ENCODE results near the gene RECK. TPM values are rescaled to one million over a fixed set of nuclear protein-coding genes. Genes with fewer than 3 reads are reported as not detected.
A peak's percentile ranks its signal among the peaks of the same experiment; 100 is the strongest.
"Not testable (repeated sequence)": the region's sequence is repeated elsewhere in the genome, so short reads cannot be mapped to it uniquely, and the experiment has no call there.

RECK gene
- polyA plus RNA-seq, 6 donors from 2014 or later: 7.9 to 14.2 (median 11.2) TPM

- no peaks in the 10 kb centered on the region for H3K4me1 Mint-ChIP-seq
- DNase-seq (no peak), ATAC-seq (ENCODE audit: low read depth in 2 of 2) (no peak)
- H3K9me3 Mint-ChIP-seq: no peaks in the 10 kb centered on the region
- H3K36me3 Mint-ChIP-seq: peaks cover 8 to 9% of the 10 kb centered on the region in 2 donors
- peak overlapping the region in 1 of 6 donors; percentile 33 for H3K27ac Mint-ChIP-seq
- no peak overlapping the region for H3K4me3 Mint-ChIP-seq
- no peaks in the 10 kb centered on the region for H3K27me3 Mint-ChIP-seq
Observed at GRCh38 chr9:36118706-36119105, 82.0 kb downstream of the RECK start.

GRCh38 chr9:36119476-36119875 lies 82.8 kb downstream of the RECK start:
- Mint-ChIP-seq H3K9me3 (no peaks in the 10 kb centered on the region), H3K4me3 (no peak overlapping the region), H3K36me3 (peaks cover 8 to 9% of the 10 kb centered on the region in 2 donors), H3K4me1 (no peaks in the 10 kb centered on the region), H3K27ac (no peak overlapping the region), H3K27me3 (no peaks in the 10 kb centered on the region)
- DNase-seq: no peak
- no peak for ATAC-seq (ENCODE audit: low read depth in 2 of 2)

- no peak for DNase-seq
- Mint-ChIP-seq H3K36me3 (peaks cover 8 to 9% of the 10 kb centered on the region in 2 donors), H3K9me3 (no peaks in the 10 kb centered on the region), H3K4me3 (no peak overlapping the region), H3K27me3 (no peaks in the 10 kb centered on the region), H3K27ac (peak overlapping the region in 1 of 6 donors; percentile 29), H3K4me1 (no peaks in the 10 kb centered on the region)
- ATAC-seq (ENCODE audit: low read depth in 2 of 2): no peak
Observed at GRCh38 chr9:36120705-36121104, 84.0 kb downstream of the RECK start.

GRCh38 chr9:36121971-36122370 lies 85.3 kb downstream of the RECK start:
- Mint-ChIP-seq H3K4me3 (no peak overlapping the region), H3K4me1 (peaks cover 0 to 2% (median under 1%) of the 10 kb centered on the region in 3 donors), H3K36me3 (peaks cover 8 to 9% of the 10 kb centered on the region in 2 donors), H3K27me3 (no peaks in the 10 kb centered on the region), H3K9me3 (no peaks in the 10 kb centered on the region), H3K27ac (peak overlapping the region in 1 of 6 donors; percentile 6)
- DNase-seq: no peak
- no peak for ATAC-seq (ENCODE audit: low read depth in 2 of 2)

- ATAC-seq (ENCODE audit: low read depth in 2 of 2): no peak
- Mint-ChIP-seq H3K27ac (no peak overlapping the region), H3K27me3 (no peaks in the 10 kb centered on the region), H3K4me3 (no peak overlapping the region), H3K36me3 (peaks cover 8 to 9% of the 10 kb centered on the region in 2 donors), H3K9me3 (no peaks in the 10 kb centered on the region), H3K4me1 (peaks cover 10 to 16% (median 16%) of the 10 kb centered on the region in 3 donors)
- no peak for DNase-seq
Observed at GRCh38 chr9:36123515-36123914, 86.8 kb downstream of the RECK start.

GRCh38 chr9:36125062-36125855 lies 88.5 kb downstream of the RECK start:
- Mint-ChIP-seq H3K27me3 (no peaks in the 10 kb centered on the region), H3K36me3 (peaks cover 8 to 9% of the 10 kb centered on the region in 2 donors), H3K4me3 (no peak overlapping the region), H3K27ac (peak overlapping the region in 1 of 6 donors; percentile 27), H3K4me1 (peaks cover 10 to 17% (median 16%) of the 10 kb centered on the region in 3 donors), H3K9me3 (no peaks in the 10 kb centered on the region)
- DNase-seq (no peak), ATAC-seq (ENCODE audit: low read depth in 2 of 2) (no peak)

GRCh38 chr9:36126016-36126730 lies 89.5 kb downstream of the RECK start:
- Mint-ChIP-seq H3K4me1 (peaks cover 10 to 17% (median 16%) of the 10 kb centered on the region in 3 donors), H3K4me3 (peak overlapping the region in 1 of 8 donors; percentile 35), H3K9me3 (no peaks in the 10 kb centered on the region), H3K27ac (peak overlapping the region in 1 of 6 donors; percentile 15), H3K27me3 (no peaks in the 10 kb centered on the region), H3K36me3 (peaks cover 8 to 9% of the 10 kb centered on the region in 2 donors)
- ATAC-seq (ENCODE audit: low read depth in 2 of 2): no peak
- no peak for DNase-seq

- Mint-ChIP-seq H3K4me1 (peaks cover 10 to 17% (median 16%) of the 10 kb centered on the region in 3 donors), H3K4me3 (peak overlapping the region in 1 of 8 donors; percentile 35), H3K27me3 (no peaks in the 10 kb centered on the region), H3K9me3 (no peaks in the 10 kb centered on the region), H3K36me3 (peaks cover 0 to 8% of the 10 kb centered on the region in 2 donors), H3K27ac (peak overlapping the region in 2 of 6 donors; percentile 47 to 93)
- DNase-seq (no peak), ATAC-seq (ENCODE audit: low read depth in 2 of 2) (peak; percentile 23 to 27)
Observed at GRCh38 chr9:36127652-36128244, 91.0 kb downstream of the RECK start.

GRCh38 chr9:36128349-36128748 lies 91.6 kb downstream of the RECK start:
- Mint-ChIP-seq H3K9me3 (no peaks in the 10 kb centered on the region), H3K4me3 (peak overlapping the region in 2 of 8 donors; percentile 3 to 24), H3K27me3 (no peaks in the 10 kb centered on the region), H3K4me1 (peaks cover 10 to 17% (median 16%) of the 10 kb centered on the region in 3 donors), H3K36me3 (peaks cover 0 to 2% of the 10 kb centered on the region in 2 donors), H3K27ac (peak overlapping the region in 1 of 6 donors; percentile 15)
- ATAC-seq (ENCODE audit: low read depth in 2 of 2): no peak
- no peak for DNase-seq

- Mint-ChIP-seq H3K9me3 (no peaks in the 10 kb centered on the region), H3K27ac (no peak overlapping the region), H3K4me1 (peaks cover 10 to 17% (median 16%) of the 10 kb centered on the region in 3 donors), H3K27me3 (no peaks in the 10 kb centered on the region), H3K4me3 (no peak overlapping the region), H3K36me3 (no peaks in the 10 kb centered on the region)
- ATAC-seq (ENCODE audit: low read depth in 2 of 2): no peak
- DNase-seq: no peak
Observed at GRCh38 chr9:36129139-36129538, 92.4 kb downstream of the RECK start.

- H3K27ac Mint-ChIP-seq; H3K36me3 Mint-ChIP-seq; ATAC-seq (ENCODE audit: low read depth in 2 of 2); H3K9me3 Mint-ChIP-seq; DNase-seq; H3K27me3 Mint-ChIP-seq: not testable (repeated sequence)
- Mint-ChIP-seq H3K4me3 (peak overlapping the region in 1 of 8 donors; percentile 25), H3K4me1 (peaks cover 15 to 24% (median 23%) of the 10 kb centered on the region in 3 donors)
Observed at GRCh38 chr9:36131666-36132065, 95.0 kb downstream of the RECK start.

GRCh38 chr9:36132086-36132485 lies 95.4 kb downstream of the RECK start:
- DNase-seq: no peak
- H3K9me3 Mint-ChIP-seq: no peaks in the 10 kb centered on the region
- H3K4me3 Mint-ChIP-seq: no peak overlapping the region
- H3K4me1 Mint-ChIP-seq: peaks cover 16 to 24% (median 22%) of the 10 kb centered on the region in 3 donors
- H3K27ac Mint-ChIP-seq: no peak overlapping the region
- ATAC-seq (ENCODE audit: low read depth in 2 of 2): no peak
- H3K36me3 Mint-ChIP-seq: no peaks in the 10 kb centered on the region
- H3K27me3 Mint-ChIP-seq: peaks cover 0 to 3% (median 0%) of the 10 kb centered on the region in 3 donors

- no peak for ATAC-seq (ENCODE audit: low read depth in 2 of 2)
- peak overlapping the region in 2 of 6 donors; percentile 21 to 76 for H3K27ac Mint-ChIP-seq
- peaks cover 0 to 3% (median 0%) of the 10 kb centered on the region in 3 donors for H3K27me3 Mint-ChIP-seq
- no peaks in the 10 kb centered on the region for H3K36me3 Mint-ChIP-seq
- DNase-seq: no peak
- H3K4me3 Mint-ChIP-seq: peak overlapping the region in 7 of 8 donors; percentile 84 to 93 (median 86)
- H3K9me3 Mint-ChIP-seq: no peaks in the 10 kb centered on the region
- peaks cover 28 to 38% (median 37%) of the 10 kb centered on the region in 3 donors for H3K4me1 Mint-ChIP-seq
Observed at GRCh38 chr9:36134761-36135505, 98.2 kb downstream of the RECK start.

Data from naive B cell (primary cell).